HG02981 (cell line): ENCODE measurements around the gene TLCD1.

Source experiments
- ATAC-seq: cut with Tn5 transposase; IDR thresholded peaks from one replicate; pipeline ENCODE4 v1.9.1; 2021; ENCODE audit warnings: mild to moderate bottlenecking, moderate library complexity; ENCODE audit not compliant: unreplicated experiment

The TLCD1 gene

DNA sequence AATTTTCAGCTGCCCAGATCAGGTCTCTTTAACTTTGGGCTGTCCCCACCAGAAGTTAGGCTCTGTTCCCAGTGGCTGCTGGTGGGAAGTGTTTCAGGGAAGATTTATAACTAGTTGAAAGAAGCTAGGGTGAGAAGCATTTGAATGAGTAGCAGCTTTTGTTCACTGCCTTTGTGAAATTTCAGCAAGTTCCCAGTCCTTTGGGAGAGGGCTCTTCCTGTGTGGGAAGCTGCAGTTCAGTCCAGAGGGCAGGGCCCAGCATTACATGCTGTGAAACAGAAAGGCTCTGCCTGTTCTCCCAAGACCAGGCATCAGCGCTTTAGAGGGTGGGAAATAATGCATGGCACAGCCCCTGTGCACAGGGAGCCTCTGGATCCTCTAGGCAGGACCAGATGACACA lies 32.2 kb downstream of the TLCD1 start:
- ATAC-seq: no peak

DNA sequence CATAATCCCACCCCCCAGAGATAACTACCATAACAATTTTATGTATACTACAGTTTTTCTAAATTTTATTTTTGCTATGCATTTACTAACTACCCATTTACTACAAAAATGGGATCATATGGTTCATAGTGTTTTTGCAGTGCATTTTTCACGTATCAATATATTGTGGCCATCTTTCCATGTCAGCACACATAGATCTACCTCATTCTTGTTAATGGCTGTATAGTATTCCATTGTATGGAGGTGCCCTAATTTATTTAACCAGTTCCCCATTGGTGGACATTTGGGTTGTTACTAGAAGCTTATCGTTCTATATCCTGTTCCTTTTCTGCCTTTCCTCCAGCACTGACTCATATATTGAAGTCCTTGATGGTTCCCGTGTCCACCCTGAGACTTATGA lies 37.0 kb downstream of the TLCD1 start:
- no peak for ATAC-seq

GRCh38 chr17:28688481-28688880 lies 37.6 kb downstream of the TLCD1 start:
- no peak for ATAC-seq

DNA sequence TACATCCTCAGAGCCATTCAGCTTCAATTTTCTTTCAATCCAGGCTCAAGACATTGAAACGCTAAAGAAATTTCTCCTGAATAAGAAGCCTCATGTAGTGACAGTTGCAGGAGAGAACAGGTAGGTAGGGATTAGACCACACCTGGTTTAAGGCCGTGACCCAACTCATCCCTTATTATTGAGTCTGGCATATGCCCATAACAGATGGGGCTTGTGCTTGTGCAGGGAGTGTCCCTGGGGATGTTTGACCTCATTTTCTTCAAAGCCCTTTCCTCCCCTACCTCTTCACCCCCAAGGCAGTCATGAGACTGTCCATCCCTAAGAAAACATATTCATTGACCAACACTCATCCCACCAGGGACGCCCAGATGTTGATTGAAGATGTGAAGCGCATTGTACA lies 39.7 kb downstream of the TLCD1 start:
- no peak for ATAC-seq

- ATAC-seq: no peak
These were observed 40.7 kb downstream of the TLCD1 start for GRCh38 chr17:28685366-28685765.

DNA sequence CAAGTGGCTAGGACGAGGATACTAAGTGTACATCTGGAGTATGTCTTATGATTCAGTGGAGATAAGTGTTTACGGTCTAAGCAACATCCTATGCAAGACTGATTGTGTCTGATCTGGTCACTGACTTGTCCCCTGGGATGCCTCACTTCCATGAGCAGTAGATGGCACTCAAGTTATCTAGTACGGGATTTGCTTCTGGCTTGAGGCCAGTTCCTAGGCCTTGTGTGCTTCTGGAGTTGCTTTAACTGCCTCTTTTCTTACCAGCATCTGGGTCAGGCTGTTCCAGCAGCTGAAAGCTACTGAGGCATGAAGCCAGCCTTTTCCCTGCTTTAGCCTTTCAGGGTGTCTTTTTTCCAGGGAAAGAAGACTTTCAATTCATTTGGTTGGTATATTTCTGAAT lies 41.1 kb downstream of the TLCD1 start:
- no peak for ATAC-seq

- no peak for ATAC-seq
These were observed 43.4 kb downstream of the TLCD1 start for GRCh38 chr17:28682655-28683054.

DNA sequence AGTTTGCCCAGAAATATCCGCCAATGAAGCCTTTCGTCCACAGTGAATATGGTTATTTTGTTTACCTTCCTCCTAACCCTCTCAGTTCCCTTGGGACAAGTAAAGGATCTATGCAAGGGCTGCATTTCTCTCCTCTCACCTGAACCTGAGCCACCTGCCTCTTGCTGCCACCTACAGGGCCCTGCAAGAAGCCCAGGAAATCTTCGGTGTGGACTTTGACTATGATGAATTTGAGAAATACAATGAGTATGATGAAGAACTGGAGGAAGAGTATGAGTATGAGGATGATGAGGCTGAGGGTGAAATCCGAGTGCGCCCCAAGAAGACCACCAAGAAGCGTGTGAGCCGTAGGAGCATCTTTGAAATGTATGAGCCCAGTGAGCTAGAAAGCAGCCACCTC lies 50.1 kb downstream of the TLCD1 start:
- ATAC-seq: no peak

DNA sequence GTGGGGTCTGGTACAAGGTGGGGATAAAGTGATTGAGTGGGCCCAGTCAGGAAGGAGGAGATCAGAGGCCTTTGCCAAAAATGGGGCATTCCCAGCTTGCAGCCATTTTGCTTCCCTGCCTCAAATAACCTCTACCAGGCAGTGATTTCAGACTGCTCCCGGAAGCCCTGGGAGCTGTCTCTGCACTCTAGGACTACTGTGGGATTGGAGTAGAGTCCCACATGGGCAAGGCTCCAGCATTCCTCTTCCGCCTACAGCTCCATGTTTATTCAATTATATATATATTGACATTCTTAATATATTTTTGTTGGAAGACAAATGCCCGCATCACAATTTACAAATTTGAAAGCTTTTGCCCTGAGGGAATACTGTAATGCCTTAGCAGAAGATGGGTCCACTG lies 50.5 kb downstream of the TLCD1 start:
- no peak for ATAC-seq
